ENCODE measurements around the gene GAL.

Gene GAL

GRCh38 chr11:68673991-68674390 is 10.4 kb upstream of the GAL start:
- TF ChIP-seq SIN3A (IDR thresholded peaks at IDR 0.05; ENCODE audit: borderline replicate concordance, insufficient read depth, low read length) (no peak), TAF1 (IDR thresholded peaks at IDR 0.05; ENCODE audit: borderline replicate concordance, insufficient read depth, low read length) (no peak), REST (IDR thresholded peaks at IDR 0.05; ENCODE audit: insufficient read depth in 1 of 2, low read depth in 2 of 2, low read length in 2 of 2) (no peak)

- TF ChIP-seq FOXP2 (optimal IDR thresholded peaks at IDR 0.05; ENCODE audit: borderline replicate concordance, extremely low read depth, extremely low read length, insufficient read depth) (no peak), POLR2AphosphoS5 (IDR thresholded peaks at IDR 0.05; ENCODE audit: low read depth, low read length) (no peak), SIN3A (IDR thresholded peaks at IDR 0.05; ENCODE audit: borderline replicate concordance, insufficient read depth, low read length) (no peak), TAF1 (IDR thresholded peaks at IDR 0.05; ENCODE audit: borderline replicate concordance, insufficient read depth, low read length) (no peak), REST (IDR thresholded peaks at IDR 0.05; ENCODE audit: insufficient read depth in 1 of 2, low read depth in 2 of 2, low read length in 2 of 2) (no peak)
These were observed 9.9 kb upstream of the GAL start for GRCh38 chr11:68674461-68674860.

GRCh38 chr11:68677432-68677831 is 6.9 kb upstream of the GAL start:
- TF ChIP-seq TAF1 (IDR thresholded peaks at IDR 0.05; ENCODE audit: borderline replicate concordance, insufficient read depth, low read length) (no peak), REST (IDR thresholded peaks at IDR 0.05; ENCODE audit: insufficient read depth in 1 of 2, low read depth in 2 of 2, low read length in 2 of 2) (peak; percentile 52 to 75; a peak in 3 of 4 replicates), FOXP2 (optimal IDR thresholded peaks at IDR 0.05; ENCODE audit: borderline replicate concordance, extremely low read depth, extremely low read length, insufficient read depth) (peak; percentile 83)

- TF ChIP-seq REST (IDR thresholded peaks at IDR 0.05; ENCODE audit: insufficient read depth in 1 of 2, low read depth in 2 of 2, low read length in 2 of 2) (no peak), FOXP2 (optimal IDR thresholded peaks at IDR 0.05; ENCODE audit: borderline replicate concordance, extremely low read depth, extremely low read length, insufficient read depth) (no peak), SIN3A (IDR thresholded peaks at IDR 0.05; ENCODE audit: borderline replicate concordance, insufficient read depth, low read length) (no peak), POLR2AphosphoS5 (IDR thresholded peaks at IDR 0.05; ENCODE audit: low read depth, low read length) (no peak), TAF1 (IDR thresholded peaks at IDR 0.05; ENCODE audit: borderline replicate concordance, insufficient read depth, low read length) (no peak)
These were observed 6.3 kb upstream of the GAL start for GRCh38 chr11:68678031-68678441.

- TF ChIP-seq TAF1 (IDR thresholded peaks at IDR 0.05; ENCODE audit: borderline replicate concordance, insufficient read depth, low read length) (no peak), FOXP2 (optimal IDR thresholded peaks at IDR 0.05; ENCODE audit: borderline replicate concordance, extremely low read depth, extremely low read length, insufficient read depth) (no peak), SIN3A (IDR thresholded peaks at IDR 0.05; ENCODE audit: borderline replicate concordance, insufficient read depth, low read length) (no peak), POLR2AphosphoS5 (IDR thresholded peaks at IDR 0.05; ENCODE audit: low read depth, low read length) (no peak)
These were observed 3.7 kb upstream of the GAL start for GRCh38 chr11:68680541-68681231.
